GM12891 (cell line): ENCODE measurements around the gene TULP3.

Source experiments
- PAX5 ChIP-seq: IDR thresholded peaks from 2 replicates; pipeline ENCODE4 v1.6.1; 2011; ENCODE audit warnings: low read length, moderate library complexity, mild to moderate bottlenecking; ENCODE audit not compliant: insufficient read depth, severe bottlenecking
- POLR2A ChIP-seq: IDR thresholded peaks from 2 replicates; pipeline ENCODE4 v1.6.1; 2011; ENCODE audit warnings: low read depth, low read length, control low read depth
- POLR2AphosphoS5 ChIP-seq: IDR thresholded peaks from 2 replicates; pipeline ENCODE4 v1.6.1; 2011; ENCODE audit warnings: low read depth, low read length, control low read depth
- POU2F2 ChIP-seq: IDR thresholded peaks from 2 replicates; pipeline ENCODE4 v1.6.1; 2011; ENCODE audit warnings: low read depth, mild to moderate bottlenecking, control low read depth, low read length, moderate library complexity
- SPI1 ChIP-seq: IDR thresholded peaks from 2 replicates; pipeline ENCODE4 v1.6.1; 2011; ENCODE audit warnings: low read depth, low read length, control low read depth
- TAF1 ChIP-seq: IDR thresholded peaks from 2 replicates; pipeline ENCODE4 v1.6.1; 2011; ENCODE audit warnings: low read depth, low read length, control low read depth

GRCh38 chr12:2857021-2857431 lies 33.7 kb upstream of the TULP3 start, which contains the start of gene TEX52:
- TF ChIP-seq SPI1 (no peak), POLR2AphosphoS5 (no peak), POLR2A (no peak), TAF1 (no peak), PAX5 (no peak), POU2F2 (no peak)
